ENCODE results near the gene C2.

- TF ChIP-seq POLR2AphosphoS5 (IDR thresholded peaks at IDR 0.05; ENCODE audit: low read depth, low read length) (no peak), FOXJ3 (CRISPR knock-in tag; IDR thresholded peaks at IDR 0.05) (no peak), RFX5 (IDR thresholded peaks at IDR 0.05; ENCODE audit: low read length) (no peak), USF2 (IDR thresholded peaks at IDR 0.05; ENCODE audit: borderline replicate concordance, low read depth, low read length) (no peak), EP300 (IDR thresholded peaks at IDR 0.05; ENCODE audit: borderline replicate concordance in 1 of 2, low read depth in 1 of 2, low read length in 1 of 2) (no peak), CTCF (IDR thresholded peaks at IDR 0.05) (no peak), TAF1 (IDR thresholded peaks at IDR 0.05; ENCODE audit: borderline replicate concordance, low read depth, low read length) (no peak), RCOR1 (IDR thresholded peaks at IDR 0.05; ENCODE audit: low read length) (no peak), EZH2phosphoT487 (IDR thresholded peaks at IDR 0.05; ENCODE audit: borderline replicate concordance, low read depth) (no peak), MAX (IDR thresholded peaks at IDR 0.05; ENCODE audit: low read depth) (no peak), SIN3A (IDR thresholded peaks at IDR 0.05; ENCODE audit: borderline replicate concordance, low read depth, low read length) (no peak), NFIC (IDR thresholded peaks at IDR 0.05; ENCODE audit: borderline replicate concordance) (no peak)
These were observed 12.7 kb downstream of the C2 start for GRCh38 chr6:31940256-31940664.

Measured in SK-N-SH (cell line).